ENCODE measurements around the gene RPSA.

The RPSA gene

GRCh38 chr3:39407773-39408492 lies 1.4 kb downstream of the RPSA start:
- no peak for TF ChIP-seq CTCF (IDR thresholded peaks at IDR 0.05)
- Mint-ChIP-seq H3K36me3 (ENCODE audit: low read depth) (peaks cover 56% of the 10 kb centered on the region), H3K9me3 (no peaks in the 10 kb centered on the region), H3K4me3 (peak overlapping the region; percentile 95), H3K27me3 (ENCODE audit: low read depth, poor library complexity) (peaks cover 3% of the 10 kb centered on the region), H3K27ac (peak overlapping the region; percentile 86), H3K4me1 (peaks cover 42% of the 10 kb centered on the region)
- no peak for DNase-seq

- H3K4me1 Mint-ChIP-seq, result peaks cover 42% of the 10 kb centered on the region
- H3K36me3 Mint-ChIP-seq (ENCODE audit: low read depth), result peaks cover 63% of the 10 kb centered on the region
- peak overlapping the region; percentile 97 for H3K27ac Mint-ChIP-seq
- peaks cover 3% of the 10 kb centered on the region for H3K27me3 Mint-ChIP-seq (ENCODE audit: low read depth, poor library complexity)
- peak overlapping the region; percentile 95 for H3K4me3 Mint-ChIP-seq
- DNase-seq, result no peak
- TF ChIP-seq CTCF (IDR thresholded peaks at IDR 0.05), result no peak
- H3K9me3 Mint-ChIP-seq, result no peaks in the 10 kb centered on the region
Observed at GRCh38 chr3:39408493-39409372, 2.2 kb downstream of the RPSA start.

GRCh38 chr3:39409514-39410136 lies 3.1 kb downstream of the RPSA start:
- DNase-seq, result no peak
- Mint-ChIP-seq H3K9me3 (no peaks in the 10 kb centered on the region), H3K4me3 (peak overlapping the region; percentile 47), H3K36me3 (ENCODE audit: low read depth) (peaks cover 63% of the 10 kb centered on the region), H3K27ac (peak overlapping the region; percentile 97), H3K4me1 (peaks cover 42% of the 10 kb centered on the region), H3K27me3 (ENCODE audit: low read depth, poor library complexity) (peaks cover 3% of the 10 kb centered on the region)
- TF ChIP-seq CTCF (IDR thresholded peaks at IDR 0.05), result no peak

GRCh38 chr3:39410893-39411292 lies 4.4 kb downstream of the RPSA start:
- peaks cover 41% of the 10 kb centered on the region for H3K4me1 Mint-ChIP-seq
- no peak for DNase-seq
- peak overlapping the region; percentile 75 for H3K27ac Mint-ChIP-seq
- H3K9me3 Mint-ChIP-seq, result no peaks in the 10 kb centered on the region
- TF ChIP-seq CTCF (IDR thresholded peaks at IDR 0.05), result no peak
- no peak overlapping the region for H3K4me3 Mint-ChIP-seq
- H3K27me3 Mint-ChIP-seq (ENCODE audit: low read depth, poor library complexity), result no peaks in the 10 kb centered on the region
- H3K36me3 Mint-ChIP-seq (ENCODE audit: low read depth), result peaks cover 63% of the 10 kb centered on the region

GRCh38 chr3:39412668-39413260 lies 6.2 kb downstream of the RPSA start:
- Mint-ChIP-seq H3K4me3 (no peak overlapping the region), H3K27me3 (ENCODE audit: low read depth, poor library complexity) (no peaks in the 10 kb centered on the region), H3K9me3 (no peaks in the 10 kb centered on the region), H3K36me3 (ENCODE audit: low read depth) (peaks cover 58% of the 10 kb centered on the region), H3K4me1 (peaks cover 27% of the 10 kb centered on the region), H3K27ac (peak overlapping the region; percentile 76)
- no peak for TF ChIP-seq CTCF (IDR thresholded peaks at IDR 0.05)
- no peak for DNase-seq
